Measurements from ENCODE around the gene CDK5RAP1.

Gene CDK5RAP1

DNA sequence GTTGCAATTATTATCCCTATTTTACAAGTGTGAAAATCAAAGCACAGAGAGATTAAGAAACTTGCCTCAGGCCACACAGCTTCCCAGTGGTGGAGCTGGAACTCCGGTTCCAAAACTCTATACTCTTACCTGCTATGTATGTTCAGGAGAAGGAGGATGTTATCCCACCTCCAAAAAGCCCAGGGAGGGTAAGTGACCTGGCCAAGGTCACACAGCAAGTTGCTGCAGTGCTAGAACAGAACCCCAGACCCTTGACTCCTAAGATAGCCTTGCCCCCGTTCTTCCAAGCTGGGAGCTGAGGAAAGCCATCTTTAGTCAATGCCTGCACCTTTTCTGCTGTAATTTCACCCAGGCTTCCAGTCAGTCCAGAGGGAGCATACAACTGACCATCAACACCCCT lies 76.0 kb downstream of the CDK5RAP1 start:
- no peak for DNase-seq (ENCODE audit: low read depth, low spot score)
- TF ChIP-seq, protein P1, sequence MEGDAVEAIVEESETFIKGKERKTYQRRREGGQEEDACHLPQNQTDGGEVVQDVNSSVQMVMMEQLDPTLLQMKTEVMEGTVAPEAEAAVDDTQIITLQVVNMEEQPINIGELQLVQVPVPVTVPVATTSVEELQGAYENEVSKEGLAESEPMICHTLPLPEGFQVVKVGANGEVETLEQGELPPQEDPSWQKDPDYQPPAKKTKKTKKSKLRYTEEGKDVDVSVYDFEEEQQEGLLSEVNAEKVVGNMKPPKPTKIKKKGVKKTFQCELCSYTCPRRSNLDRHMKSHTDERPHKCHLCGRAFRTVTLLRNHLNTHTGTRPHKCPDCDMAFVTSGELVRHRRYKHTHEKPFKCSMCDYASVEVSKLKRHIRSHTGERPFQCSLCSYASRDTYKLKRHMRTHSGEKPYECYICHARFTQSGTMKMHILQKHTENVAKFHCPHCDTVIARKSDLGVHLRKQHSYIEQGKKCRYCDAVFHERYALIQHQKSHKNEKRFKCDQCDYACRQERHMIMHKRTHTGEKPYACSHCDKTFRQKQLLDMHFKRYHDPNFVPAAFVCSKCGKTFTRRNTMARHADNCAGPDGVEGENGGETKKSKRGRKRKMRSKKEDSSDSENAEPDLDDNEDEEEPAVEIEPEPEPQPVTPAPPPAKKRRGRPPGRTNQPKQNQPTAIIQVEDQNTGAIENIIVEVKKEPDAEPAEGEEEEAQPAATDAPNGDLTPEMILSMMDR (IDR thresholded peaks at IDR 0.05; ENCODE audit: low read depth, low read length): no peak
- H3K4me3 ChIP-seq (ENCODE audit: low read depth, low read length): no peak overlapping the region
- in situ Hi-C loops (cut with HindIII; ENCODE audit: low sequenced_read_pairs): no loop called here

DNA sequence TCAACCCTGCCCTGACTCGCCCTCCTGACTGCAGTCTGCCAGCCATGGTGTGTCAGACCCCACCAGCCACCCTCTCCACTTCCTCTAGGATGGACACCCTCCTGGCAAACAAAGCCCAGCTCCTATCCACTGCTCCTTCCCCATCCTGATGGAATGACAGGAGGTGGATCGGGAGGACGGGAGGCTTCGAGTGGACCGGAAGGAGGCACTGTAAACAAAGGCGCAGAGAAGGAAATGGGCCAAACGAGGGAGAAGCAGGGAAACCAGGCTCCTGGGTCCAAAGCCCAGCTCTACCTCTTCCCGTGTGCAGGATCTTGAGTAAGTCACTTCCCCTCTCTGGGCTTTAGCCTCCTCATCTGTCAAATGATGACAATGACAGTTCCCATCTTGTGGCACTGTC lies 78.1 kb downstream of the CDK5RAP1 start:
- no peak overlapping the region for H3K4me3 ChIP-seq (ENCODE audit: low read depth, low read length)
- TF ChIP-seq, protein P1 (IDR thresholded peaks at IDR 0.05; ENCODE audit: low read depth, low read length): no peak
- DNase-seq (ENCODE audit: low read depth, low spot score): no peak
- in situ Hi-C loops (cut with HindIII; ENCODE audit: low sequenced_read_pairs): no loop called here

DNA sequence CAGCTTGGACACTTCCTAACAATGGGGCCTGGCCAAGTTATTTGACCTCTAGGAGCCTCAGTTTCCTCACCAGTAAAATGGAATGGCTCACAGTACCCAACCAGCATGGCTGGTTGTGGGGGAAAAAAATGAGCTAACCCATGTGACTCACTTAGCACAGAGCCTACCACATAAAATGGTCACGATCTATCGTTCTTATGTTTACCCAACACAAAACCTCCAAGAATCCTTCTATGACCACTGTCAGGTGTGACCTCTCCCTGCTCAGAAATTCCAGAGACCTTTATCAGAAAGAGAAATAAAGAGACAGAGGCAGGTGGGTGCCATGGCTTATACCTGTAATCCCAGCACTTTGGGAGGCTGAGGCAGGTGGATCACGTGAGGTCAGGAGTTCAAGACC lies 78.9 kb downstream of the CDK5RAP1 start:
- DNase-seq (ENCODE audit: low read depth, low spot score): no peak
- no peak overlapping the region for H3K4me3 ChIP-seq (ENCODE audit: low read depth, low read length)
- TF ChIP-seq, protein P1 (IDR thresholded peaks at IDR 0.05; ENCODE audit: low read depth, low read length): no peak
- in situ Hi-C loops (cut with HindIII; ENCODE audit: low sequenced_read_pairs): no loop called here

DNA sequence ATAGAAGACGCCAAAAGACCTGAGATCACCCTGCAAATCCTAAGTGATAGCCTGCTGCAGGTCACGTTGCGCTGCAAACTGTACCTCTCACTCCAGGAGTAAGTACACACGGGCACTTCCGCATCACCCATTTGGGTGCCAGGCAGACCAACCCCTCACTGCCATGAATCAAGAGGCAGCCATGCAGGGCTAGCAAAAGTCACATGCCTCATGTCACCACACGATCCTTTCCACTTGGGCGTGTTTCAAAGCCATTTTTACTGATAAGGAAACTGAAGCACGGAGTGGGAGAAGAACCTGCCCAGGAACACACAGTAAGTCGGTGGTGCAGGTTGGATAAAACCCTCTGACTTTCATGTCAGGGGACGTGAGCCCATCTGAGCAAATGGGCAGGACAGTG lies 81.3 kb downstream of the CDK5RAP1 start:
- in situ Hi-C loops (cut with HindIII; ENCODE audit: low sequenced_read_pairs): no loop called here
- H3K4me3 ChIP-seq (ENCODE audit: low read depth, low read length): no peak overlapping the region
- TF ChIP-seq, protein P1 (IDR thresholded peaks at IDR 0.05; ENCODE audit: low read depth, low read length): no peak
- no peak for DNase-seq (ENCODE audit: low read depth, low spot score)

DNA sequence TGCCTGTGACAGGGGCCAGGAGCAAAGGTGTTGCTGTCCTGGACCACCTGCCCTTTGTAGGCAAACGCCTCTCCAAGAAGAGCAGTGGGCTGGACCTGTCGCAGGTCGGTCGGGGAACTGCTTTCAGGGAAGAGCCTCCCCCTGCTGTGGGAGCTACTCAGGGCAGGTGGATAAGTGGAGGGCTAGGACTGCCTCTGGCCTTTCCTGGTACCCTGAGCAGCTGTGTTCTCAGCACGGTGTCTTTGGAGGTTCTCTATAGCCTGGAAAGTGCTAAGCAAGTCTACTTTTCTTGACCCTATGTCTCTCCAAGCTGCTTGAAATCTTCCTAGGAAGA lies 83.3 kb downstream of the CDK5RAP1 start:
- in situ Hi-C loops (cut with HindIII; ENCODE audit: low sequenced_read_pairs): no loop called here
- TF ChIP-seq, protein P1 (IDR thresholded peaks at IDR 0.05; ENCODE audit: low read depth, low read length): no peak
- no peak for DNase-seq (ENCODE audit: low read depth, low spot score)
- H3K4me3 ChIP-seq (ENCODE audit: low read depth, low read length): no peak overlapping the region

DNA sequence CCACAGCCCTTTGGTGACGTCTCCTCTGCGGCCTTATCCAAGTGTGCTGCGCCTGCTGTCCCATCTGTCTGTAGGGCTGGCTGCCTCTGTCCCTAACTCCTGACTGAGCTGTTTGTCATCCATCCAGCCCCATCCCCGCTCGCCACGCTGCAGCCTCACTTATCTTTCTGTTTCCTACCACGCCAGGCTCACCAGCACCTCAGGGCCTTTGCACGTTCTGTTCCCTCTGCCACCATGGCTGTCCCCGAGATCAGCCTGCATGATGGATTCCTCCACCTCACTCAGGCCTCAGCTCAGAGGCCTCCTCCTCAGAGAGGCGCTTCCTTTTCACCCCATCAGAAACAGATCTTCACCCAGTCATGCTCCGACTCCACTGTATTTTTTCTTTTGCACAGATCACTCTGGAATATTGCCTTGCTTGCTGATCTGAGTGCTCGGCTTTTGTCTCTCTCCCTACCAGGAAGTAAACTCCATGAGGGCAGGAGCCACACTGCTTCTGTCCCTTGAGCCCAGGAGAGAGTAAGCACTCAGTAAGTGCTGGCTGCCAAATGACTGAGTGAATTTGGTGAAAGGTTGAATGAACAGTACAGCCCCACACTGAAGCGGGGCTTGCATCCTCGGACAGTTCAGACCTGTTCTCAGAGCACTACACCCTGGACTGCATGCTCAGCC lies 83.8 kb downstream of the CDK5RAP1 start:
- in situ Hi-C loops (cut with HindIII; ENCODE audit: low sequenced_read_pairs): no loop called here
- no peak for DNase-seq (ENCODE audit: low read depth, low spot score)
- H3K4me3 ChIP-seq (ENCODE audit: low read depth, low read length): no peak overlapping the region
- TF ChIP-seq, protein P1 (IDR thresholded peaks at IDR 0.05; ENCODE audit: low read depth, low read length): no peak

DNA sequence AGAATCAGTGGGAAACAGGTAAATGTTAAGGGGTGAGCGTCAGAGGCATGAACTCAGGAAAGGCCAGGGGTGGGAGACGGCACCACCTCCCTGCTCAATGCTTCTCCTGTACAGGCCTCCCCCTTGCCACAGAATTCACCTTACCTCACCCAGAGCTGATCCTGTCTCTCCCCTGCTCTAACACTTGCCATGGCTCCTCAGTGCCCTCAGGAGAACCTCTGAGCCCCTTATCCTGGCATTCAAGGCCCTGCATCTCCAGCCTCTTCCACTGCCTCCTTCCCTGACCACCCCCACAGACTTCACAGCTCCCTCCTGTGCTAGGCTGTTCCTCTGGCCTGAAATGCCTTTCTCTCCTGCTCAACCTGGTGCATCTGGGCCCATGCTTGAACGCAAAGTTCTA lies 84.4 kb downstream of the CDK5RAP1 start:
- no peak for DNase-seq (ENCODE audit: low read depth, low spot score)
- TF ChIP-seq, protein P1 (IDR thresholded peaks at IDR 0.05; ENCODE audit: low read depth, low read length): no peak
- in situ Hi-C loops (cut with HindIII; ENCODE audit: low sequenced_read_pairs): no loop called here
- no peak overlapping the region for H3K4me3 ChIP-seq (ENCODE audit: low read depth, low read length)

Data from astrocyte of the spinal cord (primary cell).